ENCODE data around the gene TLE3. TPM values are rescaled to one million over a fixed set of nuclear protein-coding genes. Genes with fewer than 3 reads are reported as not detected.

TLE3 gene
- total RNA-seq, 1 donor from 2014 or later: 28.8 TPM

- no peak overlapping the region for H3K4me3 Mint-ChIP-seq (ENCODE audit: unreplicated experiment)
- H3K4me1 Mint-ChIP-seq (ENCODE audit: unreplicated experiment): no peaks in the 10 kb centered on the region
- no peak overlapping the region for H3K27ac Mint-ChIP-seq (ENCODE audit: unreplicated experiment)
- no peak for TF ChIP-seq CTCF (IDR thresholded peaks at IDR 0.05)
- no peak for DNase-seq (ENCODE audit: extremely low spot score, unreplicated experiment)
- no peaks in the 10 kb centered on the region for H3K36me3 Mint-ChIP-seq (ENCODE audit: unreplicated experiment)
- peaks cover 41% of the 10 kb centered on the region for H3K27me3 Mint-ChIP-seq (ENCODE audit: unreplicated experiment)
- H3K9me3 Mint-ChIP-seq (ENCODE audit: unreplicated experiment): no peaks in the 10 kb centered on the region
Measured at GRCh38 chr15:70034596-70034995, 63.1 kb downstream of the TLE3 start.

GRCh38 chr15:70034141-70034540 is 63.6 kb downstream of the TLE3 start:
- no peak for DNase-seq (ENCODE audit: extremely low spot score, unreplicated experiment)
- H3K4me1 Mint-ChIP-seq (ENCODE audit: unreplicated experiment): no peaks in the 10 kb centered on the region
- H3K9me3 Mint-ChIP-seq (ENCODE audit: unreplicated experiment): no peaks in the 10 kb centered on the region
- H3K27ac Mint-ChIP-seq (ENCODE audit: unreplicated experiment): no peak overlapping the region
- H3K4me3 Mint-ChIP-seq (ENCODE audit: unreplicated experiment): no peak overlapping the region
- no peak for TF ChIP-seq CTCF (IDR thresholded peaks at IDR 0.05)
- H3K36me3 Mint-ChIP-seq (ENCODE audit: unreplicated experiment): no peaks in the 10 kb centered on the region
- peaks cover 39% of the 10 kb centered on the region for H3K27me3 Mint-ChIP-seq (ENCODE audit: unreplicated experiment)

- H3K9me3 Mint-ChIP-seq (ENCODE audit: unreplicated experiment): no peaks in the 10 kb centered on the region
- TF ChIP-seq CTCF (IDR thresholded peaks at IDR 0.05): no peak
- H3K36me3 Mint-ChIP-seq (ENCODE audit: unreplicated experiment): no peaks in the 10 kb centered on the region
- no peak overlapping the region for H3K4me3 Mint-ChIP-seq (ENCODE audit: unreplicated experiment)
- H3K4me1 Mint-ChIP-seq (ENCODE audit: unreplicated experiment): no peaks in the 10 kb centered on the region
- H3K27me3 Mint-ChIP-seq (ENCODE audit: unreplicated experiment): peaks cover 34% of the 10 kb centered on the region
- H3K27ac Mint-ChIP-seq (ENCODE audit: unreplicated experiment): no peak overlapping the region
- DNase-seq (ENCODE audit: extremely low spot score, unreplicated experiment): no peak
Measured at GRCh38 chr15:70033529-70034140, 64.1 kb downstream of the TLE3 start.

GRCh38 chr15:70033109-70033508 is 64.6 kb downstream of the TLE3 start:
- no peaks in the 10 kb centered on the region for H3K9me3 Mint-ChIP-seq (ENCODE audit: unreplicated experiment)
- H3K4me3 Mint-ChIP-seq (ENCODE audit: unreplicated experiment): no peak overlapping the region
- H3K36me3 Mint-ChIP-seq (ENCODE audit: unreplicated experiment): no peaks in the 10 kb centered on the region
- H3K27me3 Mint-ChIP-seq (ENCODE audit: unreplicated experiment): peaks cover 30% of the 10 kb centered on the region
- no peak overlapping the region for H3K27ac Mint-ChIP-seq (ENCODE audit: unreplicated experiment)
- no peak for TF ChIP-seq CTCF (IDR thresholded peaks at IDR 0.05)
- no peaks in the 10 kb centered on the region for H3K4me1 Mint-ChIP-seq (ENCODE audit: unreplicated experiment)
- no peak for DNase-seq (ENCODE audit: extremely low spot score, unreplicated experiment)

GRCh38 chr15:70032509-70032908 is 65.2 kb downstream of the TLE3 start:
- Mint-ChIP-seq H3K36me3 (ENCODE audit: unreplicated experiment) (no peaks in the 10 kb centered on the region), H3K4me1 (ENCODE audit: unreplicated experiment) (no peaks in the 10 kb centered on the region), H3K27me3 (ENCODE audit: unreplicated experiment) (peaks cover 30% of the 10 kb centered on the region), H3K4me3 (ENCODE audit: unreplicated experiment) (no peak overlapping the region), H3K27ac (ENCODE audit: unreplicated experiment) (no peak overlapping the region), H3K9me3 (ENCODE audit: unreplicated experiment) (no peaks in the 10 kb centered on the region)
- DNase-seq (ENCODE audit: extremely low spot score, unreplicated experiment): no peak
- TF ChIP-seq CTCF (IDR thresholded peaks at IDR 0.05): no peak

Measured in osteocyte (in vitro differentiated cells).